Keratinocyte (primary cell): ENCODE data around the gene IGSF23. TPM values are rescaled to one million over a fixed set of nuclear protein-coding genes. Genes with fewer than 3 reads are reported as not detected.

Experiments
- DNase-seq: peaks from one replicate; pipeline ENCODE4 v3.0.0-alpha.2; 2011; ENCODE audit warnings: low read depth, missing footprints, low spot score
- FAIRE-seq: peaks from 2 replicates; lab custom pipeline; 2011; peaks lifted over from hg19 to GRCh38; lab: Jason Lieb, UNC
- H2AFZ ChIP-seq: 2 replicates; pipeline ENCODE4 v1.6.0; 2012; ENCODE audit warnings: low read length, control low read depth, inconsistent platforms; ENCODE audit not compliant: control insufficient read depth
- H3K27ac ChIP-seq: 2 replicates; pipeline ENCODE4 v1.5.1; 2011; ENCODE audit warnings: low read length; ENCODE audit not compliant: control insufficient read depth, insufficient read depth
- H3K27me3 ChIP-seq: 3 replicates; pipeline ENCODE4 v1.6.0; 2011; ENCODE audit warnings: low read length; ENCODE audit not compliant: control insufficient read depth, insufficient read depth; ENCODE audit errors: extremely low read depth
- H3K36me3 ChIP-seq, 2 experiments: 2 replicates in 1 of 2; 3 replicates in 1 of 2; pipeline ENCODE4 v1.5.1; 2011; ENCODE audit warnings: low read length in 2 of 2, mild to moderate bottlenecking in 1 of 2; ENCODE audit not compliant: control insufficient read depth in 2 of 2, insufficient read depth in 2 of 2; ENCODE audit errors: extremely low read depth in 1 of 2
- H3K4me1 ChIP-seq: 3 replicates; pipeline ENCODE4 v1.5.1; 2011; ENCODE audit warnings: low read length; ENCODE audit not compliant: control insufficient read depth, insufficient read depth; ENCODE audit errors: extremely low read depth
- H3K4me2 ChIP-seq: 3 replicates; pipeline ENCODE4 v1.6.0; 2011; ENCODE audit warnings: low read depth, low read length; ENCODE audit not compliant: control insufficient read depth, insufficient read depth; ENCODE audit errors: extremely low read depth
- H3K4me3 ChIP-seq, 3 experiments: fragments of 200-600 bp in 1 of 3; sonication (generic) in 1 of 3; 2 replicates in 2 of 3; 3 replicates in 1 of 3; pipeline ENCODE4 v1.5.1; 2011 to 2016; ENCODE audit warnings: low read length in 3 of 3, mild to moderate bottlenecking in 3 of 3, control low read depth in 2 of 3, inconsistent platforms in 1 of 3, low read depth in 1 of 3, mixed read lengths in 1 of 3, mixed run types in 1 of 3, moderate library complexity in 1 of 3; ENCODE audit not compliant: control insufficient read depth in 2 of 3, insufficient read depth in 2 of 3; ENCODE audit errors: extremely low read depth in 1 of 3
- H3K79me2 ChIP-seq: 2 replicates; pipeline ENCODE4 v1.6.0; 2012; ENCODE audit warnings: low read length; ENCODE audit not compliant: control insufficient read depth, insufficient read depth
- H3K9ac ChIP-seq: 3 replicates; pipeline ENCODE4 v1.6.0; 2011; ENCODE audit warnings: low read length; ENCODE audit not compliant: control insufficient read depth, insufficient read depth; ENCODE audit errors: extremely low read depth
- H3K9me1 ChIP-seq: 3 replicates; pipeline ENCODE4 v1.6.0; 2011; ENCODE audit warnings: low read length; ENCODE audit not compliant: control insufficient read depth, insufficient read depth; ENCODE audit errors: extremely low read depth
- H3K9me3 ChIP-seq: 2 replicates; pipeline ENCODE4 v1.5.1; 2012; ENCODE audit warnings: low read depth, low read length; ENCODE audit not compliant: control insufficient read depth
- H4K20me1 ChIP-seq: 3 replicates; pipeline ENCODE4 v1.6.0; 2011; ENCODE audit warnings: low read length; ENCODE audit not compliant: control insufficient read depth, insufficient read depth; ENCODE audit errors: extremely low read depth
- CTCF ChIP-seq, 3 experiments: IDR thresholded peaks in 1 of 3; conservative IDR thresholded peaks in 1 of 3; optimal IDR thresholded peaks in 1 of 3; 2 replicates in 2 of 3; 3 replicates in 1 of 3; pipeline versions ENCODE3 to v1.5.1; 2011; ENCODE audit warnings: low read length in 3 of 3, mild to moderate bottlenecking in 3 of 3, moderate library complexity in 2 of 3, control low read depth in 1 of 3, inconsistent platforms in 1 of 3; ENCODE audit not compliant: insufficient read depth in 2 of 3; ENCODE audit errors: extremely low read depth in 1 of 3
- EZH2 ChIP-seq: IDR thresholded peaks from one replicate; pipeline ENCODE4 v1.6.1; 2012; ENCODE audit warnings: inconsistent platforms, mild to moderate bottlenecking, low read length, moderate library complexity
- dilution Hi-C: fragments of 300-500 bp; cut with MboI; formaldehyde crosslinking; loops from one replicate; pipeline ENCODE4 v1.7.0; 2020; ENCODE audit warnings: low sequenced_read_pairs; ENCODE audit not compliant: extremely low pct_ligation_motif_present
- polyA plus RNA-seq, 5 experiments: library from polyadenylated mRNA; depleted of rRNA in 3 of 5; stranded (reverse) in 3 of 5; stranded (forward) in 1 of 5; unstranded in 1 of 5; fragments of >200 nt; gene quantifications; 1 replicate in 1 of 5; 2 replicates in 3 of 5; 3 replicates in 1 of 5; pipeline versions ENCODE4 v1.2.1 to v1.2.3, GENCODE V29; 2011 to 2012; ENCODE audit warnings: missing spikeins in 2 of 5, low read depth in 1 of 5, low replicate concordance in 1 of 5

IGSF23 gene
- polyA plus RNA-seq, 1 donor (not counting 4 experiments of a cell fraction or from before 2014, with no cell fraction given): 0.07 TPM

GRCh38 chr19:44573627-44574026 is 39.7 kb upstream of the IGSF23 start:
- no peak overlapping the region for H3K27ac ChIP-seq
- DNase-seq (no peak), FAIRE-seq (no peak)
- dilution Hi-C loops: no loop called here
- H3K27me3 ChIP-seq: peaks cover 5% of the 10 kb centered on the region
- H3K36me3 ChIP-seq: no peaks in the 10 kb centered on the region
- TF ChIP-seq CTCF (optimal IDR thresholded peaks at IDR 0.05 in 1 of 3, IDR thresholded peaks at IDR 0.05 in 1 of 3, conservative IDR thresholded peaks at IDR 0.05 in 1 of 3; ENCODE audit: extremely low read depth in 1 of 3, insufficient read depth in 2 of 3, low read length in 3 of 3) (no peak), EZH2 (no peak)
- no peaks in the 10 kb centered on the region for H3K4me1 ChIP-seq
- no peaks in the 10 kb centered on the region for H4K20me1 ChIP-seq
- no peaks in the 10 kb centered on the region for H3K9me1 ChIP-seq
- no peak overlapping the region for H3K4me3 ChIP-seq
- no peaks in the 10 kb centered on the region for H3K9me3 ChIP-seq
- H3K9ac ChIP-seq: no peak overlapping the region
- no peak overlapping the region for H2AFZ ChIP-seq
- H3K79me2 ChIP-seq: no peaks in the 10 kb centered on the region
- H3K4me2 ChIP-seq: no peak overlapping the region

- no peaks in the 10 kb centered on the region for H3K4me1 ChIP-seq
- TF ChIP-seq CTCF (optimal IDR thresholded peaks at IDR 0.05 in 1 of 3, IDR thresholded peaks at IDR 0.05 in 1 of 3, conservative IDR thresholded peaks at IDR 0.05 in 1 of 3; ENCODE audit: extremely low read depth in 1 of 3, insufficient read depth in 2 of 3, low read length in 3 of 3): no peak
- no peak for TF ChIP-seq EZH2
- FAIRE-seq: no peak
- no peaks in the 10 kb centered on the region for H3K79me2 ChIP-seq
- H3K9me1 ChIP-seq: no peaks in the 10 kb centered on the region
- peaks cover 5% of the 10 kb centered on the region for H3K27me3 ChIP-seq
- H3K27ac ChIP-seq: no peak overlapping the region
- no peak overlapping the region for H3K4me3 ChIP-seq
- no peaks in the 10 kb centered on the region for H3K9me3 ChIP-seq
- H4K20me1 ChIP-seq: no peaks in the 10 kb centered on the region
- no peak for DNase-seq
- no peak overlapping the region for H2AFZ ChIP-seq
- no peaks in the 10 kb centered on the region for H3K36me3 ChIP-seq
- dilution Hi-C loops: no loop called here
- H3K9ac ChIP-seq: no peak overlapping the region
- H3K4me2 ChIP-seq: no peak overlapping the region
Measured at GRCh38 chr19:44574186-44574950, 39.0 kb upstream of the IGSF23 start.
